HEK293 (cell line): ENCODE results near the gene BRAT1.

Source experiments
- BCL11B ChIP-seq: fragments of 450-650 bp; formaldehyde crosslinking; IDR thresholded peaks from 2 replicates; pipeline ENCODE4 v1.5.1; 2016; ENCODE audit warnings: low read depth, missing biosample characterization, missing genetic modification characterization
- BCL6B ChIP-seq: fragments of 450-650 bp; formaldehyde crosslinking; IDR thresholded peaks from 2 replicates; pipeline ENCODE4 v1.5.1; 2017; ENCODE audit warnings: missing biosample characterization, missing genetic modification characterization
- CTCF ChIP-seq: fragments of 450-650 bp; formaldehyde crosslinking; IDR thresholded peaks from 2 replicates; pipeline ENCODE4 v1.5.1; 2016; ENCODE audit warnings: missing biosample characterization, missing genetic modification characterization
- ELK4 ChIP-seq: IDR thresholded peaks from 2 replicates; pipeline ENCODE4 v1.6.1; 2011; ENCODE audit warnings: mild to moderate bottlenecking, low read depth, low read length, borderline replicate concordance
- KLF10 ChIP-seq: fragments of 450-650 bp; IDR thresholded peaks from 2 replicates; pipeline ENCODE4 v1.5.1; 2018; ENCODE audit warnings: missing biosample characterization, mild to moderate bottlenecking, missing genetic modification characterization
- SCRT2 ChIP-seq: fragments of 450-650 bp; formaldehyde crosslinking; IDR thresholded peaks from 2 replicates; pipeline ENCODE4 v1.5.1; 2016; ENCODE audit warnings: missing biosample characterization, missing genetic modification characterization
- SP2 ChIP-seq: fragments of 450-650 bp; formaldehyde crosslinking; IDR thresholded peaks from 2 replicates; pipeline ENCODE4 v1.5.1; 2016; ENCODE audit warnings: missing biosample characterization, missing genetic modification characterization
- TRIM28 ChIP-seq: IDR thresholded peaks from 2 replicates; pipeline ENCODE4 v1.6.1; 2011; ENCODE audit warnings: low read length, control low read depth, borderline replicate concordance
- TSHZ1 ChIP-seq: fragments of 450-650 bp; formaldehyde crosslinking; IDR thresholded peaks from 2 replicates; pipeline ENCODE4 v1.5.1; 2016; ENCODE audit warnings: missing biosample characterization, missing genetic modification characterization, borderline replicate concordance
- YY2 ChIP-seq: fragments of 450-650 bp; formaldehyde crosslinking; IDR thresholded peaks from 2 replicates; pipeline ENCODE4 v1.5.1; 2016; ENCODE audit warnings: missing biosample characterization, missing genetic modification characterization
- ZNF211 ChIP-seq: fragments of 450-650 bp; formaldehyde crosslinking; IDR thresholded peaks from 2 replicates; pipeline ENCODE4 v1.5.1; 2016; ENCODE audit warnings: low read depth, missing biosample characterization, missing genetic modification characterization
- ZNF214 ChIP-seq: fragments of 450-650 bp; formaldehyde crosslinking; IDR thresholded peaks from 2 replicates; pipeline ENCODE4 v1.5.1; 2017; ENCODE audit warnings: missing biosample characterization, mild to moderate bottlenecking, missing genetic modification characterization, borderline replicate concordance
- ZNF239 ChIP-seq: fragments of 450-650 bp; formaldehyde crosslinking; IDR thresholded peaks from 2 replicates; pipeline ENCODE4 v1.5.1; 2016; ENCODE audit warnings: missing biosample characterization, missing genetic modification characterization
- ZNF292 ChIP-seq: fragments of 450-650 bp; formaldehyde crosslinking; IDR thresholded peaks from 2 replicates; pipeline ENCODE4 v1.5.1; 2016; ENCODE audit warnings: low read depth, missing biosample characterization, missing genetic modification characterization, borderline replicate concordance
- ZNF354C ChIP-seq: fragments of 450-650 bp; formaldehyde crosslinking; IDR thresholded peaks from 2 replicates; pipeline ENCODE4 v1.5.1; 2016; ENCODE audit warnings: missing biosample characterization, missing genetic modification characterization, low read depth, borderline replicate concordance
- ZNF416 ChIP-seq: fragments of 450-650 bp; formaldehyde crosslinking; IDR thresholded peaks from 2 replicates; pipeline ENCODE4 v1.5.1; 2016; ENCODE audit warnings: missing biosample characterization, missing genetic modification characterization
- ZNF473 ChIP-seq: fragments of 450-650 bp; formaldehyde crosslinking; IDR thresholded peaks from 2 replicates; pipeline ENCODE4 v1.5.1; 2017; ENCODE audit warnings: missing biosample characterization, missing genetic modification characterization
- ZNF48 ChIP-seq: fragments of 450-650 bp; formaldehyde crosslinking; IDR thresholded peaks from 2 replicates; pipeline ENCODE4 v1.5.1; 2016; ENCODE audit warnings: missing biosample characterization, missing genetic modification characterization
- ZNF530 ChIP-seq: fragments of 450-650 bp; formaldehyde crosslinking; IDR thresholded peaks from 2 replicates; pipeline ENCODE4 v1.5.1; 2016; ENCODE audit warnings: low read depth, missing biosample characterization, missing genetic modification characterization
- ZNF544 ChIP-seq: fragments of 450-650 bp; formaldehyde crosslinking; IDR thresholded peaks from 2 replicates; pipeline ENCODE4 v1.5.0; 2017; ENCODE audit warnings: missing biosample characterization, missing genetic modification characterization
- ZNF580 ChIP-seq: fragments of 450-650 bp; formaldehyde crosslinking; IDR thresholded peaks from 2 replicates; pipeline ENCODE4 v1.5.1; 2016; ENCODE audit warnings: missing biosample characterization, missing genetic modification characterization
- ZNF658 ChIP-seq: fragments of 450-650 bp; formaldehyde crosslinking; IDR thresholded peaks from 2 replicates; pipeline ENCODE4; 2016; ENCODE audit warnings: missing biosample characterization, missing genetic modification characterization
- ZNF664 ChIP-seq: fragments of 450-650 bp; formaldehyde crosslinking; IDR thresholded peaks from 2 replicates; pipeline ENCODE4 v1.5.1; 2016; ENCODE audit warnings: missing biosample characterization, missing genetic modification characterization
- ZNF670 ChIP-seq: fragments of 450-650 bp; formaldehyde crosslinking; IDR thresholded peaks from 2 replicates; pipeline ENCODE4 v1.5.1; 2016; ENCODE audit warnings: missing biosample characterization, missing genetic modification characterization, low read depth
- ZNF707 ChIP-seq: fragments of 450-650 bp; formaldehyde crosslinking; IDR thresholded peaks from 2 replicates; pipeline ENCODE4 v1.5.1; 2016; ENCODE audit warnings: missing biosample characterization, missing genetic modification characterization
- ZNF747 ChIP-seq: fragments of 450-650 bp; formaldehyde crosslinking; IDR thresholded peaks from 2 replicates; pipeline ENCODE4 v1.5.1; 2016; ENCODE audit warnings: missing biosample characterization, missing genetic modification characterization
- ZSCAN16 ChIP-seq: fragments of 450-650 bp; formaldehyde crosslinking; IDR thresholded peaks from 2 replicates; pipeline ENCODE4 v1.5.1; 2016; ENCODE audit warnings: missing biosample characterization, missing genetic modification characterization
- TF ChIP-seq, protein P1 (sequence below): fragments of 450-650 bp; formaldehyde crosslinking; IDR thresholded peaks from 2 replicates; pipeline ENCODE4 v1.5.1; 2017; ENCODE audit warnings: missing biosample characterization, missing genetic modification characterization
- TF ChIP-seq, protein P2 (sequence below): fragments of 450-650 bp; IDR thresholded peaks from 2 replicates; pipeline ENCODE4 v1.5.1; 2018; ENCODE audit warnings: missing biosample characterization, mild to moderate bottlenecking, missing genetic modification characterization

Gene BRAT1

GRCh38 chr7:2519119-2519930 is 36.0 kb downstream of the BRAT1 start, which contains the start of gene LFNG (continued):
- TF ChIP-seq CTCF (tag by site-specific recombination) (no peak), ZNF747 (no peak), ZNF214 (tag by site-specific recombination) (no peak), ZNF664 (no peak), ZNF544 (tag by site-specific recombination) (no peak), ZNF416 (tag by site-specific recombination) (no peak), ZNF580 (tag by site-specific recombination) (no peak), ZNF473 (no peak), ZNF670 (tag by site-specific recombination) (no peak), YY2 (tag by site-specific recombination) (no peak), SCRT2 (tag by site-specific recombination) (no peak), BCL11B (tag by site-specific recombination) (no peak), ZSCAN16 (tag by site-specific recombination) (no peak), ZNF354C (tag by site-specific recombination) (no peak), SP2 (tag by site-specific recombination) (peak; percentile 36; the same call in 1 of the 2 replicates), TSHZ1 (tag by site-specific recombination) (no peak), BCL6B (tag by site-specific recombination) (no peak), ZNF292 (tag by site-specific recombination) (no peak), ZNF211 (tag by site-specific recombination) (no peak), KLF10 (tag by site-specific recombination) (peak; percentile 93), ZNF707 (tag by site-specific recombination) (no peak), TRIM28 (no peak), ZNF48 (tag by site-specific recombination) (no peak), ZNF658 (tag by site-specific recombination) (no peak), ZNF239 (tag by site-specific recombination) (no peak), ZNF530 (tag by site-specific recombination) (no peak), ELK4 (no peak)
- TF ChIP-seq, protein P1, sequence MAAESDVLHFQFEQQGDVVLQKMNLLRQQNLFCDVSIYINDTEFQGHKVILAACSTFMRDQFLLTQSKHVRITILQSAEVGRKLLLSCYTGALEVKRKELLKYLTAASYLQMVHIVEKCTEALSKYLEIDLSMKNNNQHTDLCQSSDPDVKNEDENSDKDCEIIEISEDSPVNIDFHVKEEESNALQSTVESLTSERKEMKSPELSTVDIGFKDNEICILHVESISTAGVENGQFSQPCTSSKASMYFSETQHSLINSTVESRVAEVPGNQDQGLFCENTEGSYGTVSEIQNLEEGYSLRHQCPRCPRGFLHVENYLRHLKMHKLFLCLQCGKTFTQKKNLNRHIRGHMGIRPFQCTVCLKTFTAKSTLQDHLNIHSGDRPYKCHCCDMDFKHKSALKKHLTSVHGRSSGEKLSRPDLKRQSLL, result no peak
- TF ChIP-seq, protein P2, sequence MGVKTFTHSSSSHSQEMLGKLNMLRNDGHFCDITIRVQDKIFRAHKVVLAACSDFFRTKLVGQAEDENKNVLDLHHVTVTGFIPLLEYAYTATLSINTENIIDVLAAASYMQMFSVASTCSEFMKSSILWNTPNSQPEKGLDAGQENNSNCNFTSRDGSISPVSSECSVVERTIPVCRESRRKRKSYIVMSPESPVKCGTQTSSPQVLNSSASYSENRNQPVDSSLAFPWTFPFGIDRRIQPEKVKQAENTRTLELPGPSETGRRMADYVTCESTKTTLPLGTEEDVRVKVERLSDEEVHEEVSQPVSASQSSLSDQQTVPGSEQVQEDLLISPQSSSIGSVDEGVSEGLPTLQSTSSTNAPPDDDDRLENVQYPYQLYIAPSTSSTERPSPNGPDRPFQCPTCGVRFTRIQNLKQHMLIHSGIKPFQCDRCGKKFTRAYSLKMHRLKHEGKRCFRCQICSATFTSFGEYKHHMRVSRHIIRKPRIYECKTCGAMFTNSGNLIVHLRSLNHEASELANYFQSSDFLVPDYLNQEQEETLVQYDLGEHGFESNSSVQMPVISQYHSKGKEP (tag by site-specific recombination), result no peak
